Activated T-cell treated with anti-CD3 and anti-CD28 coated beads for 24 hours (primary cell): ENCODE results near the gene MT1G.
"Not testable (repeated sequence)": the region's sequence is repeated elsewhere in the genome, so short reads cannot be mapped to it uniquely, and the experiment has no call there.

ENCODE experiments used
- DNase-seq: peaks from one replicate; pipeline ENCODE4 v3.0.0-alpha.2; 2020; ENCODE audit warnings: low read depth

Gene MT1G

DNA sequence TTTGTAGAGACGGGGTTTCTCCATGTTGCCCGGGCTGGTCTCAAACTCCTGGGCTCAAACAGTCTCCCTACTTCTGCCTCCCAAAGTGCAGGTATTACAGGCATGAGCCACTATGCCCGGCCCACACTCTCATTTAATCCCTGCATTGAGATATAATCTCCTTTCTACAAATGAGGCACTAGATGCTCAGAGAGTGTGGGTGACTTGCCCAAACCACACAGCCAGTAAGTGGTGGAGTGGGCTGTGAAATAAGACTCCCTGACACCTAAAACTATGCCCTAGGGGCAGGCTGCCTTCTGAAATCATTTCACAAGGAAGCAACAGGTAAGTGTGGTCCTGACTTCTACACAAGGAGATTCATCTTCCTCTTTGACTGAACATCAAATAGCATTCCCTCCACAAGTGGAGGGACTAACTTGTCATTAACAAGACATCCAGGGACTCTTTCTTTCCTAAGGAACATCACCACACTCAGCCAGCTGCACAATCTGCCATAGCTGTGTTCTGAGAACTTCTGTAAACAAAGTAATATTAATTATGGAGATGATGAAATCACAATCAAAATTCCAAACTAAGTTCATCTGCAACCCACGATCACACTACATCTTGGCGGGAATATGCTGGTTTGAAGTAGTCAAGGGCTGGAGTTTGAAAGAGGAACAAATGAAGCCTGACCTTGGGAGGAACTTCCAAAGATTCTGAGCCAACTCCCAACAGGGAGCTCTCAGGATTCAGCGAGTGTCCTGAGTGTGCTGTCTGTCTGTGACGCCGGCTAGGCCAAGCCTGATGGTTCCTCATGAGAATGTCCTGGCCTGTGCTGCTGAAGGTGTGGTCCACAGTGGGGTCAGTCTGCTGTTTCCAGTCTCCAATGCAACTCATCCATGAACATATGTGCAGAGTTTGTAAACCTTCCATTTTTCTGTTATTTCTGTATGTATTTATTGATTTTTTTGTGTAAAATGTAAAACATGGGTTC, 2.3 kb downstream of the MT1G start:
- not testable (repeated sequence) for DNase-seq

DNA sequence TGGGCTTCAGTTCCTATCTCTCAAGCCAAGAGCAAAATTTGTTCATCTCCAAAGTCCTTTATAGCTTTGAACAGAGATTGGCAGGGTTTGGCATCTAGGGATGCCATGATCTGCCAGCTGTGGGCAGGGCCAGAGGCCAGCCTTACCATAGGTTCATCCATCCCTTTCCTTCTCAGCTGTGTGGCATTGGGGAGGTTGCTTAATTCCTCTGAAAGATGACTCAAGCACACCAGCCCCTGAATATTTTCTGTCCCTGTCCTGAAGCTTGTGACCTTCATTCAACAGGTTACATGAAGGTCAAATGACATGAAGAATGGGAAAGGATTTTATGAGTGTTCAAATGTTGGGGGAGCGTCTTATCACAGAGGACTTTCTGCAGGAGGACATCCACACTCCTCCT, 3.4 kb downstream of the MT1G start:
- no peak for DNase-seq

DNA sequence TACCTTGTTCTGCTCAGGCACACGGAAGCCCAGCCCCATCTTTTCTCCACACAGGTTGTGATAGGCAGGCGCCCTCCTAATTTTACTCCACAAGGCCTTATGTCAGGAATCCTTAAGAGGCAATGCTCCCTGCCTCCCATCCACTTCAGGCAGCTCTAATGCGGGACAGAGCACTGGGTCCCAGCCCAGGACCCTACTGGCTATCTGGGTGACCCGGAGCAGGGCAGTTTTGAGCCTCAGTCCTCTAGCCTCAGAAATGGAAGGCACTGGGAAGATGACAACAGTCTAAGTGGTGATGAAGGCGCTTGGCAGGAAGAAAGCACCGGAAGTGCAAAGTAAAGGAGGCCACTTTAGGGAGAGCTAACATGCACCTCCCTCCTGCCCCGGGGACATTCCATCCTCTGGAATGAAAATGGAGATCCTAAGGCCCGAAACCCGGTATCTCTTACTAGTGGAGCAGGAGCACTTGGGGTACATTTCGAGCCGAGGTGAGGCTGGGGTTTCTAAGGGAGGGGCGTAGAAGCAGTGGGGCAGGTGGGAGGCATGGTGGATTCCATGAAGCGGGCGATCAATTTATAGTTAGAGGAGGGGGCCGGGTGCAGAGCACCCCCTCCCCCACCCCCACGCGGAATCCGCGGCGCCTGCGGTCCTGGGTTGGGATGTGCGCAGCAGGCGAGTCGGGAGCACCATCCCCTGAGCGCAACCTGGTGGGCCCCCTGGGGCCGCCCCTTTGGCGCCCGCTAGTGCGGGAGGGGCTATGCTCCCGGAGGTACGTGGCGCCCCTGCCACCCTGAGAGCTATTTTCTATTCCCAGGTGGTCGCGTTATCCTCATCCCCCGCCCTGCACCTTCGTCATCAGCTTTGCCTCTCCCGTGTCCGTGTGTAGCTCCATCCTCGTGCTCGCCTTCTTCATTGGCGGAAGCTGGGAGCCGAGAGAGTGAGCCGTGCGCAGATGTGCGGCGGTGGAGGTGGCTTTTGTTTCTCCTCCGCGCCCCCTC, 5.2 kb downstream of the MT1G start:
- DNase-seq: no peak

DNA sequence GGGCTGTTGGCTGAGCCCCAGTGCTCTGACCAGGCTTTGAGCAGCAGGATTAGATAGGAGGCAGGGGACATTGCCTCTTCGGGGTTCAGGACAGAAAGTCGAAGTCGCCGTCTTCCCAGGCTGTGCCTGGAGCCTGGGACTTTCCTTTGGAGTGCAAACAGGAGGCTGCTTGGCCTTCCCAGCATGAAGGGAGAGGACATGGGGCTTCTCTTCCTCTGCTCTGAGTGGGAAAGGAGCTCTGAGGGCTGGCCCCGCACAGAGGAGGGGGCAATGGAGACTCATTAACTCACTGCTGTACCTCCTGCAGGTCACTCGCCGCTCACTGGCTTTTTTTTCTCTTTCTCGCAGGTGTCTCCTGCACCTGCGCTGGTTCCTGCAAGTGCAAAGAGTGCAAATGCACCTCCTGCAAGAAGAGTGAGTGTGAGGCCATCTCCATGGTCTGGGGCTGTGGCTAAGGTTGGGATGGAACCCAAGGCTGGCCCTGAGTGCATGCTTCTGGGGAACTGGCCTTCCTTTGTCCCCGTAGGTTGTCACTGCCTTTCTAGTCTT, 9.5 kb downstream of the MT1G start:
- no peak for DNase-seq

DNA sequence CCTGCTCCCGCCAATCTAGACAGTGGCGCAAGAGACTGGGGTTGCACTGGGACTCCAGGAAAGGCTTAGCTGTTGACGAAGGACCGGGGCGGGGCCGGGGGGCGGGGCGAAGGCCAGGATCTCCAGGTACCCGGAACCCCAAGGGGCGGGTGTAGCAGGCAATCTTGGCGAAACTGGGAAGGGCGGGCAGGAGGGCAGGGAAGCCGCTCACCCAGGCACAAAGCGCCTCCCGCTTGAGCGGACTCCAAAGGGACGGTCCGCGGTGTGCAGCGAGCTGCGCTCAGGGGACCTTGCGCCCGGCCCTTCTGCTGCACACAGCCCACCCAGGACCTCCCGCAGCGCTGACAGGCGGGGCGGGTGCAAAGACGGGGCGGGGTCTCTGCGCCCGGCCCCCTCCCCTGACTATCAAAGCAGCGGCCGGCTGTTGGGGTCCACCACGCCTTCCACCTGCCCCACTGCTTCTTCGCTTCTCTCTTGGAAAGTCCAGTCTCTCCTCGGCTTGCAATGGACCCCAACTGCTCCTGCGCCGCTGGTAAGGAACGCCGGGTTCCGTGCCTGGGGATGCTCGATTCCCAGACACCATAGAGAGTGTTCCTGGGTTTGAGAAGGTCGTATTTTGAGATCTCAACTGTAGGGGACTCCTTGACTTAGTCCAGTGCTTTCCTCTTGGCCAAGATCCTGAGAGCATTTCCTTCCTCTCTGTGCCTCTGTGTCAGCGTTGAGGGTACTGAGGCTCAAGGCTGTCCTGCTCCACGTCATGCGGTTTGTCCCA, 10.1 kb downstream of the MT1G start, which contains the start of gene MT1F:
TSS of gene MT1F (plus strand) at position 405 of the 772 bp plus-strand sequence. CDS start at position 505, 100 bp downstream.
- peak; percentile 64 for DNase-seq

DNA sequence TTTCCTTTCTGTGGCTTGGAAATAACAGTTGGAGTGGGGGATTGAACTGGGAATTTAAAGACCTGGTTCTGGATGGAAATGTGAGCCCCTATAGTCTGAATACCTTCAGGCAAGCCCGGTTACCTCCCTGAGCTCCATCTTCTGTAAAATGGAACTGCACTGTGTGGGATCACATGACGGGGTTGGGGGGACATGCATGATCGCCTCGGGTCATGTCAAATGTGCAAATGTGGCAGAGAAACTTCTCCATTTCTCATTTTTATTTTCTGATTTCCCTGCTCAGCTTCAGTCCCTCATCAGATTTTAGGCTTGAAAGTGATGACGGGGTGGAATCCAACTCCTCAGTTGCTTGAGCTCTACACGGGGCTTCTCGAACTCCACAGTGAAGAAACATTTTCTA, 14.6 kb downstream of the MT1G start:
- DNase-seq: no peak

DNA sequence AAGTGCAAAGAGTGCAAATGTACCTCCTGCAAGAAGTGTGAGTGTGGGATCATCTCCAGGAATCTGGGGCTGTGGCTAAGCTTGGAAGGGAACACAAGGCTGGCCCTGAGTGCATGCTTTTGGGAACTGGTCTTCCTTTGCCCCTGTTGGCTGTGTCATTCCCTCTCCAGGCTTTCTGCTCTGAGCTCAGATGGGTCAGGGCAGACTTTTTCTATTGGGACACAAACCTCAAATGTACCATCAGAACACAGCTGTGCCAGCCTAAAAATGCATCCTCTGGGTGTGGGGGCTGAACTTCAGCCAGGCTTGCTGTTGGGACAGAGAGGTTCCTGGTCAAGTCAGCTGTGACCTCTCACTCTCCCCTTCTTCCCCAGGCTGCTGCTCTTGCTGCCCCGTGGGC, 15.3 kb downstream of the MT1G start:
- DNase-seq: no peak

DNA sequence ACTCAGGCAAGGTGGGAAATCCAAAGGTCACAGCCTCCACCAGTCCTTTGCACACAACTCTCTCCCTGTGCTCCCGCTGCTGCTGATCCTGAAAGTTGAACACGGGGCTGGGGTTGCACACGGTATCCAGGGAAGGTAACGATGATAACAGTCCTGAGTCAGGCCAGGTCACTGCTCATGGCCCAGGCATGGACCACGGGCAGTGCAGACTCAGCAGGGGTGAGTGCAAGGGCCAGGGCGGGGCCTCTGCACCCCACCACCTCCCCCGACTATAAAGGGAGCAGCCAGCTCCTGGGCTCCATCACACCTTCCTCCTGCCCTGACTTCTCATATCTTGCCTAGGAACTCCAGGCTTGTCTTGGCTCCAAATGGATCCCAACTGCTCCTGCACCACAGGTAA, 16.3 kb downstream of the MT1G start, which contains the start of gene MT1B:
TSS of gene MT1B (plus strand) at position 301 of the 400 bp plus-strand sequence. CDS start at position 369, 68 bp downstream.
- DNase-seq: no peak

DNA sequence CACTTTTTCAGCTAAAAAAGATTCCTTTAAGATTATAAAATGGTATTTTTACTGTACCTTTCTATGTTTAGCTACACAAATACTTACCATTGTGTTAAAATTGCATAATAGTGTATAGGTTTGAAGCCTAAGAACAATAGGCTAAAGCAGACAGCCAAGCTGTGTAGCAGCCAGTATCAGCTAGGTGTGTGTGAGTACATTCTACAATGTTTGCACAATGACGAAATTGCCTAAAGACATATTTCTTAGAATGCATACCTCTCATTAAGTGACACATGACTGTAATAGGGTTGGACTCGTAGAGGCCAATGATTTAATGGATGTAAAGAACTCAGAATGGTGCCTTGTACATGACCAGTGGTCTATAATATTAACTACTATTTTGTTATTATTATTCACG, 18.0 kb downstream of the MT1G start:
- no peak for DNase-seq

DNA sequence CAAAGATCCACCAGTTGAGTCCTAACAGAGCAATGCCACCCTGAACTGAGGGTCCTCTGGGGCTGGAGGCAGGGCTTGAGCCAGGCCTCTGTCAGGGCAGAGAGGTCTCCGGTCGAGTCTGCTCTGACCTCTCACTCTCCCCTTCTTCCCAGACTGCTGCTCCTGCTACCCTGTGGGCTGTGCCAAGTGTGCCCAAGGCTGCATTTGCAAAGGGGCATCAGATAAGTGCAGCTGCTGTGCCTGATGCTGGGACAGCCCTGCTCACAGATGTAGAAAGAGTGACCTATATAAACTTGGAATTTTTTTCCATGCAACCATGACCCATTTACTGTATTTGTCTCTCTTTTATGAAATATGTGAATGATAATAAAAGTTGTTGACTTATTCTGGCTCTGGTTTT, 18.6 kb downstream of the MT1G start:
- DNase-seq: no peak

DNA sequence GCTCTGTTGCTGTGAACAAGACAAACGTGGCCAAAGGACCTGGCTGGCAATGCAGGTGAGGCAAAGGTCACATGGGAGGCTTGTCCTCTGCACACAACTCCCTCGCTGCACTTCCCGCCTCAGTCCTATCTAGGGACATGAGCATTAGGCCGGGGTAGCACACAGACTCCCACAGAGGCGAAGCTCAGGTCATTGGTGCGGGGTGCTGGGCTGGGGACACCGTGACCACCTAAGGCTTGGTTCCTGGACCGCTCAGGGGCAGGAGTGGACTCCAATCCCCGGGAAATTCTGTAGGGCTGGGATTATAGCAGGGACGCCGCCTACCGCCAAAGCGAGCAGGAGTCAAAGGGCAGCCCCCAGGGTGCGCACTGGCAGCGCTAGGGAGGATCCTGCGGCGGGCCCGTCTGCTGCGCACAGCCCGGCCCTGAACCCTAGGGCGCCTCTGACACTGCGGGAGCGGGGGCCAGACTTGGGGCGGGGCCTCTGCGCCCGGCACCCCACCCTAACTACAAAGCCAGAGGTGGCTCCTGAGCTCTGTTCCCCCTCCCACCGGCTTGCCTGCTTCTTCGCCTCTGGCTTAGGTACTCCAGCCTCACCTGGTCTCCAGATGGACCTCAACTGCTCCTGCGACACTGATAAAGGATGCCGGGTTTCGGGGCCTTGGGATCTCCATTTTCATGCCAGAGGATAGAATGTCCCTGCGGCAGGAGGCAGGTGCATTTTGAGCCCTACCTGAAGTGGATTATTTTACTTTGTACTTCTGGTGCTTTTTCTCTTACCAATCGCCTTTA, 20.0 kb downstream of the MT1G start:
- no peak for DNase-seq

DNA sequence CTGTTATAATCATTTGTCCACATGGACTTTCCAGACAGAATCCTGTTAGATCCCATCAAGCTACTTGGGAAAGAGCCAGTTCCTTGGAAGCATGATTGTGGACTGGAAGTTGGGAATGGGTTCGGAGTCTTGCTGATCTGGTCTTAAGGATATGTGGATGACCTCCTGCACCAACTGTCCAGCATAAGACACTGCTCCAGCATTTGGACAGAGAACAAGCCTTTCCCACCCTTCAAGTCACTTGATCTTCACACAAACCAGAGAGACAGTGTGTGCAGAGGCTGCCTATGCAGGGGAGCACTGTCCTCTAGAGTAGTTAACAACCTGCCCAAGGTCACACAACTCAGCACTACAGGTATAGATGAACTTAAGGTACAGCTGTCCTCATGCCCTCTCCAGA, 22.0 kb downstream of the MT1G start:
- DNase-seq: no peak

DNA sequence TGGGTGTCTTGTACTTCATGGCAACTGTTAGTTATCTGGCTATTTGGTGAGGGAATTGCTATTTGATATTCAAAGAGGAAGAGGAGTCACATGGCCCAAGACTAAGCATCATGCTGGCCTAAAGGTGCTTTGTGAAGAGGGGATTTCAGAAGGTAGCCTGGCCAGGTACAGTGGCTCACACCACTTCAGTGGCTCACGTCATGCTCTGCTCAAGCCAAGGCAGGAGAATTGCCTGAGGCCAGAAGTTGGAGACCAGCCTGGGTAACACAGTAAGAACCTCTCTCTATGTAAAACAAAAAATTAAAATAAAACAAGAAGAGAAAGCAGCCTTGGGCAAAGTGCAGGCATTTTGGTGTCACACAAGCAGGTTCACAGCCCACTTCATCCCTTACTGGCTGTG, 22.6 kb downstream of the MT1G start:
- DNase-seq: no peak

DNA sequence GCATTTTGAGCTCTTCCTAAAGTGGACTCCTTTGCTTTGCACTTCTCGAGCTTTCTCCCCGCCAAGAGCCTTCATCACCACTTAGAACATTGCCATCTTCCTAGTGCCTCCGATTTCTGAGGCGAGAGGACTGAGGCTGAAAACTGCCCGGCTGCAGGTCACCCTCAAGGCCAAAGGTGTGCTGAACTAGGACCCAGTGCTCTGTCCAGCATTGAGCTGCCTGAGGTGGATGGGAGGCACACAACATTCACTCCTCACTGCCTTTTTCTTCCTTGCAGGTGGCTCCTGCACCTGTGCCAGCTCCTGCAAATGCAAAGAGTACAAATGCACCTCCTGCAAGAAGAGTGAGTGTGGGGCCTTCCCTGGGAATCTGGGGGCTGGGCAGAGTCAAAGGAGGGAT, 24.0 kb downstream of the MT1G start:
- no peak for DNase-seq

DNA sequence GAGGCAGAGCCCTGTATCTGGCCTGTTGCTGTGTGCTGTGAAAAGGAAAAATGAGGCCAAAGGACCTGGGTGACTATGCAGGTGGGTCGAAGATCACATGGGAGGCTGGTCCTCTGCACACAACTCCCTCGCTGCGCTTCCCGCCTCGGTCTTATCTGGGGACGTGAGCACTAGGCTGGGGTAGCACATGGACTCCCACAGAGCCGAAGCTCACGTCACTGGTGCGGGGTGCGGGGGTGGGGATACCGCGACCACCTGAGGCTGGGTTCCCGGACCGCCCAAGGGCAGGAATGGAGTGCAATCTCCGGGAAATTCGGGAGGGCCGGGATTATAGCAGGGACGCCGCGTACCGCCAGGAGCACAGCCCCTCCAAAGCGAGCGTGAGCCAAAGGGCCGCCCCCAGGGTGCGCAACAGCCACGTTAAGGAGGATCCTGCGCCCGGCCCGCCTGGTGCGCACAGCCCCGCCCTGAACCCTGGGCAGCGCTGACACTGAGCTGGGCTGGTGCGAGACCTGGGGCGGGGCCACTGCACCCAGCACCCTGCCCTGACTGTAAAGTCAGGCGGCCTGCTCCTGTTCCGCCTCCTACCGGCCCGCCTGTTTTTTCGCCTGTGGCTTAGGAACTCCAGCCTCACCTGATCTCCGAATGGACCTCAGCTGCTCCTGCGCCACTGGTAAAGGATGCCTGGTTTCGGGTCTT, 24.6 kb downstream of the MT1G start:
- peak; percentile 69 for DNase-seq

DNA sequence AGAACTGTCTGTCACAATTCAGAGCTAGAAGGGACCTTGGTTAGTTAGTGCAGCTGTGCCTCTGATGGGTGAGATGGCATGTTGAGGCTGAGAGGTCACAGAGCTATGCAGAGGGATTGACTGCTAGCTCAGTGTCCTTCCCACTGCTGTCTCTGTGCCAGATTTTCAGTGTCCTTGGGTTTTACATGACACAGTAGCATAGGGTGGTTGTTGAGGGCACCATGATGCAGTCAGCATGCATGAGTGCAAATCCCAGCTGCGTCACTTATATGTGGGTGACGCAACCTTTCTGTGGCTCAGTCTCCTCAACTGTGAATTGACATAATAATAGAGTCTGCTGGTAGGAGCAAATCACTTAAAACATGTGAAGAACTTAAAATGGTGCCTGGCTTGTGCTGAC, 26.7 kb downstream of the MT1G start:
- no peak for DNase-seq

DNA sequence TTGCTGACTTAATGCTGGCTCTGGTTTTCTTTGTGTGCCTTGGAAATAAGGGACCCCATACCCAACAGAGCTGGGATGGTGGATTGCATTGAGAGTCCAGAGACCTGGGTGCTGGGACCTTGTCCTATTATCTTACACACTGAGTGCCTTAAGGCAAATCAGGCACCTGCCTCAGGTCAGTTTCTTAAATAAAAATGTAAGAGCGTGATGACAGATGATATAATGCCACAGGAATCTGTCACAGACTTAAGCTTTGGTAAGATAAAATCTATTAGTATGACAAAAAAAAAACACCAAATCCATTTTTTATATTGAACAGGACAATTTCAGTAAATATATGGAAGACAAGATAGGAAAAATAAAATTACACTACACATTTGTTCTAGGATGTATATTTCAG, 27.8 kb downstream of the MT1G start:
- no peak for DNase-seq

DNA sequence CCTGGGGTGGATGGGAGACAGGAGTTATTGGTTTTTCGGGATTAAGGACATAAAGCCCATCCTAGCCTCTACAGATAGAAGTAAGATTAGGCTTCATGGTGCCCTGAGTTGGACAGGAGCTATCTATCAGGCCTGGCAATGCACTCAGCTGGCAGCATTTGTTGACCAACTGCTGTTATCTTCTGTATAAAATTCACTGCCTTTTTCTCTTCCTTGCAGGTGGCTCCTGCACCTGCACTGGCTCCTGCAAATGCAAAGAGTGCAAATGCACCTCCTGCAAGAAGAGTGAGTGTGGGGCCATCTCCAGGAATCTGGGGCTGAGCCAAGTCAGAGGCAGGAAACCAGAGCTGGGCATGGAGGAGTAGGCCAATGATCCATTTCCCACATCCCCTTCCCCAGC, 28.8 kb downstream of the MT1G start:
- no peak for DNase-seq

DNA sequence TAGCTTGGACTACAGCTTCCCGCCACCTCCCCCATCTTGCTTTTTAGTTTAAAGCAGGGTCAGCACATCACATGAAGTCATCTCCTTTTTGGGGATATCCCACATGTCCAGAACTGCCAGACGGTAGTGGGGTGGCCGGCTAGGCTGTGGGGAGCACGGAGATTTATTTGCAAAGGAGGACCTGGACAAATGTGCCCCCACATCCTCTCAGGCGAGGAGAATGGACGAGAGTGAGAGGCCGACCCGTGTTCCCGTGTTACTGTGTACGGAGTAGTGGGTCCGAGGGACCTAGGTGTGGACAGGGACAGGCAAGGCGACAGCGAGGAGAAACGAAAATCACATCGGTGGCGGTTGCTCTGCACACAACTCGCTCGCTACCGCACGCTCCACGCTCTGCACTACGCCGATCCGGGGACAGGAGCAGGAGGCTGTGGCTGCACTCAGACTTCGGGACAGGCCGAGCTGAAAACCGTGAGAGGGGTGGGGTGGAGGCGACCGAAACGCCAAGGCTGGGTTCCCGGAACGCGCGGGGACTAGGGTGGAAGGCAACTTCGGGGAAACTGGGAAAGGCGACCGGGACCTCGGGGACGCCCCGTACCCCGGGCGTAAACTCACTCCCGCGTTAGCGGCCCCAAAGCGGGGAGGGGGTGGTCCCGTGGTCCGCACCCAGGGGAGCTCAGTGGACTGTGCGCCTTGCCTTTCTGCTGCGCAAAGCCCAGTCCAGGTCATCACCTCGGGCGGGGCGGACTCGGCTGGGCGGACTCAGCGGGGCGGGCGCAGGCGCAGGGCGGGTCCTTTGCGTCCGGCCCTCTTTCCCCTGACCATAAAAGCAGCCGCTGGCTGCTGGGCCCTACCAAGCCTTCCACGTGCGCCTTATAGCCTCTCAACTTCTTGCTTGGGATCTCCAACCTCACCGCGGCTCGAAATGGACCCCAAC, 29.8 kb downstream of the MT1G start, which contains the start of gene MT1A:
TSS of gene MT1A (plus strand) at position 853 of the 937 bp plus-strand sequence. CDS start at position 926, 73 bp downstream.
- DNase-seq: no peak
